CD4-positive, alpha-beta memory T cell (primary cell): ENCODE measurements around the gene RBM4. TPM values are rescaled to one million over a fixed set of nuclear protein-coding genes. Genes with fewer than 3 reads are reported as not detected.

Source experiments
- CTCF ChIA-PET: fragments of 350-600 bp; sonication (Branson Sonifier 250); formaldehyde crosslinking; loops from one replicate; lab custom pipeline; 2021; ENCODE audit warnings: inconsistent platforms; ENCODE audit not compliant: partially characterized antibody; lab: Charles Lee
- POLR2A ChIA-PET: fragments of 350-600 bp; sonication (Branson Sonifier 250); formaldehyde crosslinking; loops from one replicate; lab custom pipeline; 2021; ENCODE audit not compliant: partially characterized antibody; lab: Charles Lee
- DNase-seq, 5 donors: peaks; one replicate each; pipeline versions ENCODE4 v3.0.0 to v3.0.0-alpha.2; 2020 to 2022; ENCODE audit warnings: mixed read lengths in 1 of 5
- H3K27ac ChIP-seq: one replicate; pipeline ENCODE4 v1.7.0; 2013; ENCODE audit warnings: low read depth, low read length
- H3K27me3 ChIP-seq: 2 replicates; pipeline ENCODE4 v1.7.0; 2013; ENCODE audit warnings: mild to moderate bottlenecking, low read length, moderate library complexity; ENCODE audit not compliant: insufficient read depth
- H3K36me3 ChIP-seq: 2 replicates; pipeline ENCODE4 v1.7.0; 2013; ENCODE audit warnings: mild to moderate bottlenecking, low read length, moderate library complexity; ENCODE audit not compliant: insufficient read depth
- H3K4me1 ChIP-seq: 2 replicates; pipeline ENCODE4 v1.7.0; 2013; ENCODE audit warnings: mild to moderate bottlenecking, low read length, moderate library complexity; ENCODE audit not compliant: insufficient read depth
- H3K4me3 ChIP-seq, 2 donors: one replicate each; pipeline ENCODE4 v1.7.0; 2013; ENCODE audit warnings: low read length in 2 of 2, mild to moderate bottlenecking in 1 of 2
- H3K9me3 ChIP-seq, 2 donors: one replicate each; pipeline ENCODE4 v1.7.0; 2013; ENCODE audit warnings: low read length in 2 of 2, control low read depth in 1 of 2; ENCODE audit not compliant: control insufficient read depth in 1 of 2
- H3K27ac Mint-ChIP-seq, 7 donors: one replicate each; pipeline ENCODE4 v1.8.0; 2020 to 2021; ENCODE audit warnings: mixed read lengths in 7 of 7, mild to moderate bottlenecking in 6 of 7, inconsistent platforms in 3 of 7, moderate library complexity in 3 of 7
- H3K27me3 Mint-ChIP-seq, 2 donors: one replicate each; pipeline ENCODE4 v1.8.0; 2020 to 2021; ENCODE audit warnings: mixed read lengths in 2 of 2
- H3K36me3 Mint-ChIP-seq, 2 donors: one replicate each; pipeline ENCODE4 v1.8.0; 2020 to 2021; ENCODE audit warnings: mixed read lengths in 2 of 2, inconsistent platforms in 1 of 2, mild to moderate bottlenecking in 1 of 2
- H3K4me1 Mint-ChIP-seq, 4 donors: one replicate each; pipeline ENCODE4 v1.8.0; 2020 to 2021; ENCODE audit warnings: mixed read lengths in 4 of 4, mild to moderate bottlenecking in 1 of 4
- H3K4me3 Mint-ChIP-seq, 8 donors: one replicate each; pipeline ENCODE4 v1.8.0; 2020 to 2021; ENCODE audit warnings: mixed read lengths in 8 of 8, mild to moderate bottlenecking in 7 of 8, moderate library complexity in 6 of 8, inconsistent platforms in 3 of 8
- H3K9me3 Mint-ChIP-seq, 8 donors: one replicate each; pipeline ENCODE4 v1.8.0; 2020 to 2021; ENCODE audit warnings: mixed read lengths in 8 of 8, mild to moderate bottlenecking in 5 of 8, inconsistent platforms in 3 of 8, moderate library complexity in 1 of 8
- intact Hi-C: fragments of 100-400 bp; cut with micrococcal nuclease; formaldehyde crosslinking; loops from one replicate; pipeline ENCODE4 v1.15.1; 2023
- polyA plus RNA-seq, 2 donors: library from polyadenylated mRNA; unstranded; fragments of 300-500 nt; fragmentation: Illumina TruSeq; gene quantifications; one replicate each; pipeline ENCODE4 v1.2.3, GENCODE V29; 2021
- total RNA-seq, 2 experiments: library from RNA; stranded (reverse); gene quantifications; one replicate each; pipeline ENCODE4 v1.2.3, GENCODE V29; 2021

Gene RBM4
- total and polyA plus RNA-seq, 4 experiments from 2014 or later: 183 to 231 (median 201) TPM

GRCh38 chr11:66593303-66593635, 45.2 kb upstream of the RBM4 start:
- Mint-ChIP-seq H3K9me3 (no peaks in the 10 kb centered on the region), H3K4me1 (peaks cover 16 to 42% (median 27%) of the 10 kb centered on the region in 4 donors), H3K4me3 (peak overlapping the region; percentile 98 to 100 (median 99)), H3K27me3 (no peaks in the 10 kb centered on the region), H3K27ac (peak overlapping the region; percentile 96 to 100 (median 100)), H3K36me3 (peaks cover 0 to 5% of the 10 kb centered on the region in 2 donors)
- intact Hi-C loops: loop anchor here (1.0 to 2.0 kb wide), 5 partner anchors 23 to 250 kb away; partner anchors contain the start of genes ACTN3, RBM14, RBM4 and RBM4B
- no peaks in the 10 kb centered on the region for H3K27me3 ChIP-seq
- peak overlapping the region; percentile 71 to 98 for H3K4me3 ChIP-seq
- peak in 1 of 5 donors; percentile 43 for DNase-seq
- ChIA-PET POLR2A (interaction anchor here (1.1 to 6.1 kb wide), 9 partner anchors 12 to 113 kb away, joined by 3 to 69 read pairs (median 5); partner anchors contain the start of genes ACTN3, DPP3, RBM14 and RBM4), CTCF (interaction anchor here (0.7 to 6.9 kb wide), 6 partner anchors 13 to 241 kb away, joined by 3 to 54 read pairs (median 13); partner anchors contain the start of genes RBM14, RBM4 and RBM4B)
- H3K4me1 ChIP-seq: peaks cover 35% of the 10 kb centered on the region
- no peaks in the 10 kb centered on the region for H3K9me3 ChIP-seq
- H3K36me3 ChIP-seq: no peaks in the 10 kb centered on the region
- peak overlapping the region; percentile 88 for H3K27ac ChIP-seq

- CTCF ChIA-PET: interaction anchor here (0.5 to 6.9 kb wide), 5 partner anchors 14 to 241 kb away, joined by 3 to 54 read pairs (median 19); partner anchors contain the start of genes RBM4 and RBM4B
- intact Hi-C loops: loop anchor here (1.0 to 2.0 kb wide), 5 partner anchors 23 to 249 kb away; partner anchors contain the start of genes ACTN3, RBM14, RBM4 and RBM4B
- H3K4me1 Mint-ChIP-seq: peaks cover 16 to 42% (median 27%) of the 10 kb centered on the region in 4 donors
- DNase-seq: peak in 1 of 5 donors; percentile 8
- Histone ChIP-seq H3K27ac (peak overlapping the region; percentile 88), H3K4me3 (peak overlapping the region; percentile 71 to 98), H3K9me3 (no peaks in the 10 kb centered on the region), H3K4me1 (peaks cover 35% of the 10 kb centered on the region), H3K36me3 (no peaks in the 10 kb centered on the region), H3K27me3 (no peaks in the 10 kb centered on the region)
- peak overlapping the region; percentile 96 to 100 (median 100) for H3K27ac Mint-ChIP-seq
- POLR2A ChIA-PET: interaction anchor here (0.7 to 6.1 kb wide), 7 partner anchors 13 to 84 kb away, joined by 3 to 69 read pairs (median 5); partner anchors contain the start of genes ACTN3, CTSF, RBM14 and RBM4
- no peaks in the 10 kb centered on the region for H3K27me3 Mint-ChIP-seq
- no peaks in the 10 kb centered on the region for H3K9me3 Mint-ChIP-seq
- H3K4me3 Mint-ChIP-seq: peak overlapping the region; percentile 98 to 100 (median 99)
- H3K36me3 Mint-ChIP-seq: peaks cover 0 to 7% of the 10 kb centered on the region in 2 donors
These were observed 44.9 kb upstream of the RBM4 start for GRCh38 chr11:66593650-66594049.

GRCh38 chr11:66595245-66595904, 43.1 kb upstream of the RBM4 start:
- Mint-ChIP-seq H3K9me3 (no peaks in the 10 kb centered on the region), H3K4me3 (peak overlapping the region; percentile 7 to 82 (median 44)), H3K27ac (peak overlapping the region in 6 of 7 donors; percentile 44 to 90 (median 76)), H3K36me3 (peaks cover 0 to 9% of the 10 kb centered on the region in 2 donors), H3K27me3 (no peaks in the 10 kb centered on the region), H3K4me1 (peaks cover 16 to 42% (median 27%) of the 10 kb centered on the region in 4 donors)
- H3K4me1 ChIP-seq: peaks cover 35% of the 10 kb centered on the region
- CTCF ChIA-PET: interaction anchor here (1.0 to 6.9 kb wide), 4 partner anchors 14 to 166 kb away, joined by 3 to 45 read pairs (median 4); partner anchors contain the start of gene RBM4B
- H3K36me3 ChIP-seq: no peaks in the 10 kb centered on the region
- no peak overlapping the region for H3K4me3 ChIP-seq
- H3K27me3 ChIP-seq: no peaks in the 10 kb centered on the region
- intact Hi-C loops: no loop called here
- DNase-seq: no peak
- POLR2A ChIA-PET: interaction anchor here (1.2 to 6.1 kb wide), 5 partner anchors 16 to 82 kb away, joined by 3 to 69 read pairs (median 9); partner anchors contain the start of genes RBM14, RBM4 and RBM4B
- H3K9me3 ChIP-seq: no peaks in the 10 kb centered on the region
- H3K27ac ChIP-seq: no peak overlapping the region

- Mint-ChIP-seq H3K9me3 (no peaks in the 10 kb centered on the region), H3K4me1 (peaks cover 7 to 20% (median 13%) of the 10 kb centered on the region in 4 donors), H3K27me3 (no peaks in the 10 kb centered on the region), H3K4me3 (no peak overlapping the region), H3K36me3 (peaks cover 0 to 14% of the 10 kb centered on the region in 2 donors), H3K27ac (no peak overlapping the region)
- intact Hi-C loops: no loop called here
- CTCF ChIA-PET: interaction anchor here (1.6 kb wide), 2 partner anchors 31 to 38 kb away, joined by 3 to 4 read pairs; partner anchors contain the start of gene CTSF
- no peaks in the 10 kb centered on the region for H3K27me3 ChIP-seq
- POLR2A ChIA-PET: interaction anchor here (0.8 kb wide), 1 partner anchor 18 kb away, joined by 3 read pairs; no protein-coding TSS in a partner anchor
- no peak for DNase-seq
- no peak overlapping the region for H3K4me3 ChIP-seq
- no peak overlapping the region for H3K27ac ChIP-seq
- peaks cover 5% of the 10 kb centered on the region for H3K36me3 ChIP-seq
- peaks cover 18% of the 10 kb centered on the region for H3K4me1 ChIP-seq
- no peaks in the 10 kb centered on the region for H3K9me3 ChIP-seq
These were observed 39.5 kb upstream of the RBM4 start for GRCh38 chr11:66598993-66599392.

- Histone ChIP-seq H3K27ac (no peak overlapping the region), H3K27me3 (no peaks in the 10 kb centered on the region), H3K36me3 (peaks cover 12% of the 10 kb centered on the region), H3K4me3 (no peak overlapping the region), H3K4me1 (peaks cover 9% of the 10 kb centered on the region), H3K9me3 (no peaks in the 10 kb centered on the region)
- Mint-ChIP-seq H3K9me3 (no peaks in the 10 kb centered on the region), H3K36me3 (peaks cover 0 to 25% of the 10 kb centered on the region in 2 donors), H3K27me3 (no peaks in the 10 kb centered on the region), H3K27ac (peak overlapping the region in 1 of 7 donors; percentile 64), H3K4me3 (no peak overlapping the region), H3K4me1 (peaks cover 2 to 10% (median 6%) of the 10 kb centered on the region in 4 donors)
- ChIA-PET CTCF (no interaction called here), POLR2A (interaction anchor here (0.8 to 1.2 kb wide), 2 partner anchors 10 to 17 kb away, joined by 4 to 5 read pairs; partner anchors contain the start of gene RBM14)
- intact Hi-C loops: no loop called here
- no peak for DNase-seq
These were observed 38.3 kb upstream of the RBM4 start for GRCh38 chr11:66600219-66600618.

DNA sequence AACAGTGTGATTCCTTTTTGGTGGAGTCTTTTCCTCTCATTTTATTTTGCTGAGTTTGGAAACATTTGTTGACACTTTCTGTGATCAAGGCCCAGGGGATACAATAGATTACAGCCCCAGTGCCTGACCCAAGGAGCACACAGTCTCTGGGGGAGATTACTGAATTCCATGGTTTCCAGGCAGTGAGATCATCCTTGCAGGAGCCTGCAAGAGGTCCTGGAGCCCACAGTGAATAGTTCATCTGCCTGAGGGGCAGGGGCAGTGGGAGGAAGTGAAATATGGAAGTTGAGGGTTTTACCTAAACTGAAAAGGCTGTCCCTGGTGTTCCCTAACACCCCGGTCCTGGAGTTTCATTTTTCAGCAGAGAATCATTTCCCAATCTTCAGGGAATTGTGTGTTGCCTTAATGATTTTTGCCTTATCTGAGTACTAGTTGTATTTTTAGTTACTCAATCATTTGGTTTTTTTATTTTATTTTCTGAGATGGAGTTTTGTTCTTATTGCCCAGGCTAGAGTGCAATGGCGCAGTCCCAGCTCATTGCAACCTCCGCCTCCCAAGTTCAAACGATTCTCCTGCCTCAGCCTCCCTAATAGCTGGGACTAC, 37.8 kb upstream of the RBM4 start:
- Histone ChIP-seq H3K27ac (no peak overlapping the region), H3K4me1 (peaks cover 4% of the 10 kb centered on the region), H3K36me3 (peaks cover 17% of the 10 kb centered on the region), H3K4me3 (no peak overlapping the region), H3K9me3 (no peaks in the 10 kb centered on the region), H3K27me3 (no peaks in the 10 kb centered on the region)
- intact Hi-C loops: no loop called here
- POLR2A ChIA-PET: interaction anchor here (1.2 to 2.4 kb wide), 2 partner anchors 16 to 17 kb away, joined by 5 to 8 read pairs; partner anchors contain the start of gene RBM14
- H3K4me3 Mint-ChIP-seq: no peak overlapping the region
- H3K36me3 Mint-ChIP-seq: peaks cover 0 to 28% of the 10 kb centered on the region in 2 donors
- CTCF ChIA-PET: interaction anchor here (1.5 to 1.6 kb wide), 2 partner anchors 8 to 78 kb away, joined by 3 to 6 read pairs; partner anchors contain the start of genes CCDC87 and RBM4B
- H3K27ac Mint-ChIP-seq: peak overlapping the region in 1 of 7 donors; percentile 64
- no peaks in the 10 kb centered on the region for H3K27me3 Mint-ChIP-seq
- no peak for DNase-seq
- H3K4me1 Mint-ChIP-seq: peaks cover 0 to 5% (median 3%) of the 10 kb centered on the region in 4 donors
- no peaks in the 10 kb centered on the region for H3K9me3 Mint-ChIP-seq
